ENCODE results near the gene RNF220.

RNF220 gene

DNA sequence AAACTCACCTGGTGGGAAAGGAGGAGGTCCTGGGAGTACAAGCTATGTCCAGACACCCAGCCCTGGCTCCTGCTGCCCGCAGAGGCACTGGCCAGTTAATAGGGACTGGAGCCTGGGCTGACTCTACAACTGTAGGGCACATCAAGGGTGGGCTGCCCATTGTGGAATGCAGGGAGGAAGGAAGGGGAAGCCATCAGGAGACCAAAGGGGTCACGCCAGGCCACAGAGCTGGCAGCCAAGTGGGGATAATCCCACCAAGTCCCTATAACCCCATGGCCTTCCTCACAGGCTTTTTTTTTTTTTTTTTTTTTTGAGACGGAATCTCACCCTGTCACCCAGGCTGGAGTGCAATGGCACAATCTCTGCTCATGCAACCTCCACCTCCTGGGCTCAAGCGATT is 254.5 kb downstream of the RNF220 start:
- Histone ChIP-seq H4K20me1 (ENCODE audit: insufficient read depth, low read length) (no peaks in the 10 kb centered on the region), H3K4me2 (ENCODE audit: low read length) (no peak overlapping the region), H3K79me2 (ENCODE audit: insufficient read depth, low read length) (no peaks in the 10 kb centered on the region), H3K9me2 (ENCODE audit: low read depth, low read length) (no peaks in the 10 kb centered on the region), H3K27me3 (ENCODE audit: insufficient read depth, low read length) (no peaks in the 10 kb centered on the region), H3K27ac (ENCODE audit: low read depth, low read length, poor library complexity, severe bottlenecking) (no peak overlapping the region), H3K9me3 (ENCODE audit: low read length) (no peaks in the 10 kb centered on the region), H2AFZ (ENCODE audit: low read length) (no peak overlapping the region), H3K4me3 (ENCODE audit: low read depth, low read length, poor library complexity, severe bottlenecking) (no peak overlapping the region), H3K36me3 (ENCODE audit: insufficient read depth, low read length) (no peaks in the 10 kb centered on the region), H3K4me1 (ENCODE audit: insufficient read depth, low read length, severe bottlenecking) (peaks cover 2% of the 10 kb centered on the region), H3K9ac (ENCODE audit: low read length) (no peak overlapping the region), H3F3A (ENCODE audit: insufficient read depth, low read length) (no peaks in the 10 kb centered on the region)
- no peak for TF ChIP-seq EZH2 (IDR thresholded peaks at IDR 0.05; ENCODE audit: borderline replicate concordance, low read length)
- TF ChIP-seq, protein P1, sequence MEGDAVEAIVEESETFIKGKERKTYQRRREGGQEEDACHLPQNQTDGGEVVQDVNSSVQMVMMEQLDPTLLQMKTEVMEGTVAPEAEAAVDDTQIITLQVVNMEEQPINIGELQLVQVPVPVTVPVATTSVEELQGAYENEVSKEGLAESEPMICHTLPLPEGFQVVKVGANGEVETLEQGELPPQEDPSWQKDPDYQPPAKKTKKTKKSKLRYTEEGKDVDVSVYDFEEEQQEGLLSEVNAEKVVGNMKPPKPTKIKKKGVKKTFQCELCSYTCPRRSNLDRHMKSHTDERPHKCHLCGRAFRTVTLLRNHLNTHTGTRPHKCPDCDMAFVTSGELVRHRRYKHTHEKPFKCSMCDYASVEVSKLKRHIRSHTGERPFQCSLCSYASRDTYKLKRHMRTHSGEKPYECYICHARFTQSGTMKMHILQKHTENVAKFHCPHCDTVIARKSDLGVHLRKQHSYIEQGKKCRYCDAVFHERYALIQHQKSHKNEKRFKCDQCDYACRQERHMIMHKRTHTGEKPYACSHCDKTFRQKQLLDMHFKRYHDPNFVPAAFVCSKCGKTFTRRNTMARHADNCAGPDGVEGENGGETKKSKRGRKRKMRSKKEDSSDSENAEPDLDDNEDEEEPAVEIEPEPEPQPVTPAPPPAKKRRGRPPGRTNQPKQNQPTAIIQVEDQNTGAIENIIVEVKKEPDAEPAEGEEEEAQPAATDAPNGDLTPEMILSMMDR (IDR thresholded peaks at IDR 0.05; ENCODE audit: low read length), result no peak

DNA sequence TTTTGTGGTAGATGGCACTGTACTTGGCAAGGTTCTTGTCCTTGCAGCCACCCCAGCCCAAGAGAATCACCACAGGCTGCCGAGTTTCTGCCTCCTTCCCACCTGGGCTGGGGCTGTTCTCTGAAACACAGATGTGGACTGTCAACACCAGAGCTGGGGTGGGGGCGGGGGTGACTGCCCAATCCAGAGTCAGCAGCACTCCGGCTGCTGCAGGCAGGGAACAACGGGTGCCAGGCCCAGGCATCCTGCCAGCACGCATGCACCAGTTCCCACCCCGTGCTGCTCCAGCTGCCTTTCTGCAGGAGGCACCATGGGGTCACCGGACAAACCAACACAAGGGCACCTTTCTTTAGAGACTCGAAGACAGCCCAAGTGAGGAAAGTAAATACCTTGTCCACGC is 255.1 kb downstream of the RNF220 start:
- Histone ChIP-seq H3F3A (ENCODE audit: insufficient read depth, low read length) (no peaks in the 10 kb centered on the region), H3K9me3 (ENCODE audit: low read length) (no peaks in the 10 kb centered on the region), H3K27me3 (ENCODE audit: insufficient read depth, low read length) (no peaks in the 10 kb centered on the region), H3K4me3 (ENCODE audit: low read depth, low read length, poor library complexity, severe bottlenecking) (no peak overlapping the region), H2AFZ (ENCODE audit: low read length) (no peak overlapping the region), H3K36me3 (ENCODE audit: insufficient read depth, low read length) (no peaks in the 10 kb centered on the region), H3K9me2 (ENCODE audit: low read depth, low read length) (no peaks in the 10 kb centered on the region), H3K4me2 (ENCODE audit: low read length) (no peak overlapping the region), H3K9ac (ENCODE audit: low read length) (no peak overlapping the region), H3K4me1 (ENCODE audit: insufficient read depth, low read length, severe bottlenecking) (peaks cover 7% of the 10 kb centered on the region), H3K27ac (ENCODE audit: low read depth, low read length, poor library complexity, severe bottlenecking) (no peak overlapping the region), H4K20me1 (ENCODE audit: insufficient read depth, low read length) (no peaks in the 10 kb centered on the region), H3K79me2 (ENCODE audit: insufficient read depth, low read length) (no peaks in the 10 kb centered on the region)
- no peak for TF ChIP-seq EZH2 (IDR thresholded peaks at IDR 0.05; ENCODE audit: borderline replicate concordance, low read length)
- TF ChIP-seq, protein P1 (IDR thresholded peaks at IDR 0.05; ENCODE audit: low read length), result no peak

DNA sequence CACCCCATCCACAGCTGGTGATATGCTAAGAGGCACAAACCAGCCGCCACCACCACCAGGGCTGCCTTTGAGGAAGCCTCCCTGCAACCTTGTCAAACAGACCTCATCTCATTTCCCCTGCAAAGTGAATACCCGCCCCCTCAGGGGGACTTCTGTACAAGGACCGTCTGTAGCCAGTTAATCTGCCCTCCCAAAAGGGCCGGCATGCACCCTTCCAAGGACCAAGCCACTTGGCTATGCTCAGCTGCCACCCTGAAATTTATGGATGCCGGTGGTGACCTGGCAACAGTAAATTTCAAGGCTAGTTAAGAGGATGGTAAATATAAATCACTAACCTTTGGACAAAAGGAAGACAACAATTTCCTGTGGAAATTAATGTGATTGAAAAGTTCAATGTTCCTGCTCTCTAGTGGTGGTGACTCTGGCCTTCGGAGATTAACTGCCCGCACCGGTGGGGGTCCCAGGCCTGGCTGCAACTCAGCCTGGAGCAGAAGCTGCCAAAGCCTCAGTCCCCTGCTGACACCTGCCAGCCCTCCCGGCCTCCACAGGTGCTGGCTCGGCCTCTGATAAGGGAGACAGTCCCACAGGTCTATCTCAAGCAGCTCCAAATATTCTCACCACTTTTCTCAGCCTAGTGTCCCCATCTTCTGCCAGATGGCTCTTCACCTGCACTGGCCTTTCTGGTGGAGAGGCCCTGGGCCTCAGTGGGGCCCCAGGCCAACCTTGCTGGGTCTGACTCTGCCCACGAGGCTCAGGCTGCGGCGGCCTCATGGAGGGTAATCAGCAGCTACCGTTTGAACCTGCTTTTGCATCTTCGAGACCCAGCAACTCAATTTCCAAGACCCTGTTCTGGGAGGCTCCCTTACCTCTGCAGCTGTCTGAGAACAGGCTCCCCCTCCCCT is 257.0 kb downstream of the RNF220 start:
- Histone ChIP-seq H3K4me3 (ENCODE audit: low read depth, low read length, poor library complexity, severe bottlenecking) (no peak overlapping the region), H3K36me3 (ENCODE audit: insufficient read depth, low read length) (no peaks in the 10 kb centered on the region), H3K4me2 (ENCODE audit: low read length) (no peak overlapping the region), H4K20me1 (ENCODE audit: insufficient read depth, low read length) (no peaks in the 10 kb centered on the region), H3F3A (ENCODE audit: insufficient read depth, low read length) (no peaks in the 10 kb centered on the region), H3K27ac (ENCODE audit: low read depth, low read length, poor library complexity, severe bottlenecking) (no peak overlapping the region), H3K27me3 (ENCODE audit: insufficient read depth, low read length) (no peaks in the 10 kb centered on the region), H3K9me3 (ENCODE audit: low read length) (no peaks in the 10 kb centered on the region), H2AFZ (ENCODE audit: low read length) (no peak overlapping the region), H3K79me2 (ENCODE audit: insufficient read depth, low read length) (no peaks in the 10 kb centered on the region), H3K9me2 (ENCODE audit: low read depth, low read length) (no peaks in the 10 kb centered on the region), H3K9ac (ENCODE audit: low read length) (no peak overlapping the region), H3K4me1 (ENCODE audit: insufficient read depth, low read length, severe bottlenecking) (peaks cover 7% of the 10 kb centered on the region)
- TF ChIP-seq EZH2 (IDR thresholded peaks at IDR 0.05; ENCODE audit: borderline replicate concordance, low read length), result no peak
- TF ChIP-seq, protein P1 (IDR thresholded peaks at IDR 0.05; ENCODE audit: low read length), result no peak
